H7 (cell line): ENCODE data around the gene PNPLA2. TPM values are rescaled to one million over a fixed set of nuclear protein-coding genes. Genes with fewer than 3 reads are reported as not detected.
A peak's percentile ranks its signal among the peaks of the same experiment; 100 is the strongest.

Experiments used
- DNase-seq: peaks from one replicate; pipeline ENCODE4 v3.0.0; 2012
- H3K27me3 ChIP-seq: 2 replicates; pipeline ENCODE4 v1.6.0; 2011; ENCODE audit warnings: mild to moderate bottlenecking, low read length; ENCODE audit not compliant: control insufficient read depth, insufficient read depth
- H3K36me3 ChIP-seq: replicated peaks from 2 replicates; pipeline ENCODE4 v1.5.1; 2011; ENCODE audit warnings: low read length; ENCODE audit not compliant: control insufficient read depth, insufficient read depth
- H3K4me3 ChIP-seq: 2 replicates; pipeline ENCODE4 v1.5.1; 2011; ENCODE audit warnings: low read depth, mild to moderate bottlenecking, control low read depth, low read length, moderate library complexity; ENCODE audit not compliant: insufficient read depth
- total RNA-seq: library from RNA; depleted of rRNA; stranded (reverse); fragments of >200 nt; shearing (Covaris generic); gene quantifications from 2 replicates; pipeline ENCODE4 v1.2.3, GENCODE V29; 2014

PNPLA2 gene
- total RNA-seq, 1 experiment from 2014 or later: 15.7 TPM

GRCh38 chr11:863023-863909 is 44.6 kb downstream of the PNPLA2 start:
- no peaks in the 10 kb centered on the region for H3K36me3 ChIP-seq
- DNase-seq: peak; percentile 85
- no peak overlapping the region for H3K4me3 ChIP-seq
- no peaks in the 10 kb centered on the region for H3K27me3 ChIP-seq

GRCh38 chr11:863910-864827 is 45.5 kb downstream of the PNPLA2 start:
- Histone ChIP-seq H3K4me3 (no peak overlapping the region), H3K36me3 (no peaks in the 10 kb centered on the region; the same call in 1 of the 2 replicates), H3K27me3 (no peaks in the 10 kb centered on the region)
- DNase-seq: peak; percentile 73

GRCh38 chr11:864898-865297 is 46.2 kb downstream of the PNPLA2 start:
- H3K36me3 ChIP-seq: no peaks in the 10 kb centered on the region; the same call in 1 of the 2 replicates
- H3K4me3 ChIP-seq: no peak overlapping the region
- DNase-seq: no peak
- no peaks in the 10 kb centered on the region for H3K27me3 ChIP-seq

- H3K27me3 ChIP-seq: no peaks in the 10 kb centered on the region
- peak; percentile 68 for DNase-seq
- no peak overlapping the region for H3K4me3 ChIP-seq
- no peaks in the 10 kb centered on the region; the same call in 1 of the 2 replicates for H3K36me3 ChIP-seq
Observed at GRCh38 chr11:865462-866430, 47.0 kb downstream of the PNPLA2 start.

GRCh38 chr11:866481-866880 is 47.8 kb downstream of the PNPLA2 start:
- H3K27me3 ChIP-seq: no peaks in the 10 kb centered on the region

GRCh38 chr11:867856-868358 is 49.2 kb downstream of the PNPLA2 start:
- Histone ChIP-seq H3K4me3 (no peak overlapping the region), H3K36me3 (no peaks in the 10 kb centered on the region; the same call in 1 of the 2 replicates), H3K27me3 (no peaks in the 10 kb centered on the region)
- no peak for DNase-seq

More at GRCh38 chr11:866481-866880, 47.8 kb downstream of the PNPLA2 start:
- no peak overlapping the region for H3K4me3 ChIP-seq
- H3K36me3 ChIP-seq: no peaks in the 10 kb centered on the region; the same call in 1 of the 2 replicates
- DNase-seq: peak; percentile 74

- H3K4me3 ChIP-seq: no peak overlapping the region
- no peak for DNase-seq
- no peaks in the 10 kb centered on the region; the same call in 1 of the 2 replicates for H3K36me3 ChIP-seq
- no peaks in the 10 kb centered on the region for H3K27me3 ChIP-seq
Observed at GRCh38 chr11:868394-868793, 49.7 kb downstream of the PNPLA2 start.

GRCh38 chr11:868802-869201 is 50.1 kb downstream of the PNPLA2 start:
- Histone ChIP-seq H3K36me3 (no peaks in the 10 kb centered on the region; the same call in none of the 2 replicates), H3K4me3 (no peak overlapping the region), H3K27me3 (no peaks in the 10 kb centered on the region)
- DNase-seq: no peak

- Histone ChIP-seq H3K4me3 (no peak overlapping the region), H3K27me3 (no peaks in the 10 kb centered on the region), H3K36me3 (no peaks in the 10 kb centered on the region; the same call in none of the 2 replicates)
- DNase-seq: peak; percentile 69
Observed at GRCh38 chr11:869399-870126, 50.8 kb downstream of the PNPLA2 start.

GRCh38 chr11:870127-870413 is 51.4 kb downstream of the PNPLA2 start:
- Histone ChIP-seq H3K36me3 (no peaks in the 10 kb centered on the region; the same call in none of the 2 replicates), H3K4me3 (no peak overlapping the region), H3K27me3 (no peaks in the 10 kb centered on the region)
- peak; percentile 88 for DNase-seq

GRCh38 chr11:870418-870817 is 51.7 kb downstream of the PNPLA2 start:
- Histone ChIP-seq H3K4me3 (no peak overlapping the region), H3K27me3 (no peaks in the 10 kb centered on the region), H3K36me3 (no peaks in the 10 kb centered on the region; the same call in none of the 2 replicates)
- no peak for DNase-seq

GRCh38 chr11:871472-871871 is 52.8 kb downstream of the PNPLA2 start:
- DNase-seq: no peak
- H3K27me3 ChIP-seq: no peaks in the 10 kb centered on the region
- H3K4me3 ChIP-seq: no peak overlapping the region
- peaks cover 2% of the 10 kb centered on the region for H3K36me3 ChIP-seq

GRCh38 chr11:872799-873198 is 54.1 kb downstream of the PNPLA2 start:
- Histone ChIP-seq H3K27me3 (no peaks in the 10 kb centered on the region), H3K4me3 (no peak overlapping the region), H3K36me3 (peaks cover 2% of the 10 kb centered on the region)
- DNase-seq: peak; percentile 69
